Activated T-helper 9 cell treated with anti-CD3 and anti-CD28 coated beads, Interleukin-2, amount 50 U/mL, for 16 hours (primary cell): ENCODE data around the gene TTC17.
"Not testable (repeated sequence)": the region's sequence is repeated elsewhere in the genome, so short reads cannot be mapped to it uniquely, and the experiment has no call there.

Experiments
- DNase-seq: peaks from one replicate; pipeline ENCODE4 v3.0.0-alpha.2; 2020; ENCODE audit warnings: low read depth

The TTC17 gene

DNA sequence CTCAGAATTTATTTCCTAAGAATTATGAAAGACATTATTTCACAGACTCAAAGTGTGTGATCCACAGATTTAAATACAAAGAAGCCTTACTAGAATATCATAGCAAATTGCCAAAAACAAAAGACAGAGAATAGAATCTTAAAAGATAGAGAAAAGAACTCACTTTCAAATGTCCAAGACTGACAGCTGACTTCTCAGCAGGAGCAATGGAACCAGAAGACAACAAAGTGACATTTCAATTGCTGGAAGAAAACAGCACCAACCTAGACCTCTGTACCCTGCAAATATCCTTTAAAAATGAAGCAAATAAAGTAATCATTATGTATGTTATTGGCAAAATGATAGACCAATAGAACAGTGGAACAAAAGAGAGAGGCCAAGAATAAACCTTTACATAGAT, 109.2 kb downstream of the TTC17 start:
- no peak for DNase-seq

DNA sequence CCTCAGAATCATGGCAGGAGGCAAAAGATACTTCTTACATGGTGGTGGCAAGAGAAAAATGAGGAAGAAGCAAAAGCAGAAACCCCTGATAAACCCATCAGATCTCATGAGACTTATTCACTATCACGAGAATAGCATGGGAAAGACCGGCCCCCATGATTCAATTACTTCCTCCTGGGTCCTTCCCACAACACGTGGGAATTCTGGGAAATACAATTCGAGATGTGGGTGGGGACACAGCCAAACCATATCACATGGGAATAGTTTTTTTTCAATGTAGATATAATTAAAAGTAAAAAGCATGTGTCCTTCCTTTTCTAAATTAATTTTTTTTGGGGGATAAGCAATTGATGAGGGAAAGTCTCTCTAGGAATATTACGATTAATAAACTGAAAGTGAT, 118.8 kb downstream of the TTC17 start:
- not testable (repeated sequence) for DNase-seq

DNA sequence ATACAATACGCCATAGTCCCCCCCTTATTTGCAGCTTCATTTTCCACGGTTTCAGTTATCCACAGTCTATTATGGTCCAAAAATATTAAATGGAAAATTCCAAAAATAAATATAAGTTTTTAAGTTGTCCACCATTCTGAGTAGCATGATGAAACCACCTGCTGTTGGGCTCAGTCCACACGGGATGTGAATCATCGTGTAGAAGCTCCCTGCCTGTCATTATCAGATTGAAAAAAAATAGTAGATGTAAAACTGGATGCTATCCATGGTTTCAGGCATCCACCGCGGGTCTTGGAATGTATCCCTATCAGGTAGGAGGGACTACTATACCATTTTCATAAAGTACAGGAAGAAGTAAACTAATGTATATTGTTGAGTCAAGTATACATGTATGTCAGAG, 127.4 kb downstream of the TTC17 start:
- DNase-seq = no peak

DNA sequence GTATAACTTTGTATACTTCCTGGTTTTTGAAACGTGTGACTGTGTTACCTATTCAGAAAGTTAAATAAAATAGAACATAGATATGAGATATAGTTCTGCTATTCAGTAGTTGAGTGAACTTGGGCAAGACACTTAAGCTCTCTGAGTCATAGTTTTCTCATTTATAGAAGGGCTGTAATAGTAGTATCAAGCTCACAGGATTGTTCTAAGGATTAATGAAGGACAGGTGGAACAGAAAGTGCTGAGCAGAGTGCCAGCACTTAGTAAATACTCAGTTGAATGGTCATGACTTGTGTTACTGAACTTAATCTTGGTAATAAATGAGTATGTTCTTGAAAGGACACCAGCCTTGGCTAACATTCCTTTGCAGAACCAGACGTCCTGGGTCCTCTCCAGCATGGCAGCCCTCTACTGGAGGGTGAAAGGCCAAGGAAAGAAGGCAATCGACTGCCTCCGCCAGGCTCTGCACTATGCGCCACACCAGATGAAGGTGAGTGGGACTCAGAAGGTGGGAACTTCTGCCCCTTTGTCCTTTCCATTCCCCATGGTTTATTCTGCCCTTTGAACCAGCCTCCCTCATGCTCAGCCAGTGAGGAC, 131.2 kb downstream of the TTC17 start:
- no peak for DNase-seq

DNA sequence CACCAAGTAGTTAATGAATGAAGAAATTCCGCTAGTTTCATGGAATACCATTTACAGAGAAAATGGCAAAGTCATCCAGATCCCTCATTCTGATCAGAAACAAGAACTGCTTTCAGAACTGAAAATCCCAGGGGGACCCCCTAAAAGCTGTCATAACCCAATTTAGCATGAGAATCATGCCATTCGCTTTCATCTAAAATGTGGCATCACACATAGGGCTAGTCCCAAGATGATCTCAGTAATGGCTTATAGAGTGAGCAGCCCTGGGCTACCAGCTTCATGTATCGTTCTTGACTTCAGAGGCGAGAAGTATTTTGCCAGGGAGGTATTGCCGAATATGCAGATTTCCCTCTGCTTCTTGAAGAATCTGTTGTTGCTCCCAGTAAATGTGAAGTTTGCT, 134.0 kb downstream of the TTC17 start:
- no peak for DNase-seq

DNA sequence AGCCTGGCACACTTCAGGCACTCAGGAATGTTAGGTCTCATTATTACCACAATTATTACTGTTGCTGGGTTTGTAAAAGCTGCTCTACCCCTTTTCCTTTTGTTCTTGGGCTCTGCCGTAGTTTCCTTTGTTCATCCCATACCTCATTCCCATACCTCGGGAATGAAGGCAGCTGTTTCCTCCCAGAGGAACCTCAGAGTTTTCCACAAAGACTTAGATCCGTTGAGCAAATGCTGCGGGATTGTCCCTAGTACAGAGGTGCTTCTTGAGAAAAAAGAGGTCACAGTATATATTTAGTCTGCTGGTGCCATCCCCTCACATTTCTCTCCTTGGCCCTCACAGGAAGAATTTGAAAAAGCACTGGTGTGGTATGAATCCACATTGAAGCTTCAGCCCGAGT, 134.7 kb downstream of the TTC17 start:
- no peak for DNase-seq

DNA sequence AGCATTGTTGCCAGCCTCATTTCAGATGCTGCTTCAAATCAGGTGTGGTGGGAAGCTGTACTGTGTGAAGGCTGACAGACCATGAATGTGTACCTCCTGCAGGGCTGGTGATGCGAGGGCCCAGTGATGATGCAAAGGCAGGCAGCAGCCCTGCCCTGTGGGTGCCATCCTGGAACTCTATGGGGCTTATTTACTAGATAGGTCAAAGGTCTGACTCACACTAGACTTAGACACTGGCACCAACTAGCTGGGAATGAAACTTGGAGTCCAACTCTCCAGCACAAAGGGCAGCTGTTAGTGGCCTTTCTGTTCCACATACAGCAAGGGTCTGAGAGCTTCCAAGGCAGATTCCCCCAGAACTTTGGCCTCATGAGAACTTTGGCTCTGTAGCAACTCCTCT, 138.4 kb downstream of the TTC17 start:
- no peak for DNase-seq

DNA sequence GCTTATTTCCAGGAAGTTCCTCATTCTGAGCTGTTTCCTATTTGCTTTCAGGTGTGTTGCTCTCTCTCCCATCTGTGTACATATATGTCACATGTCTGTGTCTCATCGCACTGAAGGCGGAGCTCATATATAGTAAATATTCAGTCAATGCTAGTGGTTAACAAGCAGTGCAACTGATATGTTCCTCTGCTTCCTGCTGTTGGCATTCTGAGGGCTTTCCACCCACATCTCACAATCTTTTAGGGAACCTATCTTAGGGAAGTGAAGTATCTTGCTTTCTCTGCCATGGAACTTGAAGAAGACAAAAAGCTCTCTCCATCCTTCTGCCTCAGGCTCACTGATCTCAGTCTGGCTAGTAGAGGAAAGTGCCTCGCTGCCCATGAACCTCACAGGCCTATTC, 139.8 kb downstream of the TTC17 start:
- DNase-seq = no peak

DNA sequence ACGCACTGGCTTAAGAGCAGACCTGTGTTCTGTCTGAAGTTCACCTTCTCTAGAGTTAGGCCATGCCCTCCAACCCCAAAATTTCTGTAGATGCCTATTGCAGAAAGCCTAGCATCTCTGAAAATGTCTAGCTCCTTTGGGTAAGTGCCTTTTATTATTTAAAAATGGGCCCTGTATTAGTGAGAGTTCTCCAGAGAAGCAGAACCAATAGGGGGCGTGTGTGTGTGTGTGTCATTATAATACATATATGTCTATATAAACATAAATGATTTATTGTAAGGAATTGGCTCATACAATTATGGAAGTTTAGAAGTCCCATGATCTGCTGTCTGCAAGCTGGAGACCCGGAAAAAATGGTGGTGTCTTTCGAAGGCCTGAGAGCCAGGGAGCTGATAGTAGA, 144.7 kb downstream of the TTC17 start:
- no peak for DNase-seq

DNA sequence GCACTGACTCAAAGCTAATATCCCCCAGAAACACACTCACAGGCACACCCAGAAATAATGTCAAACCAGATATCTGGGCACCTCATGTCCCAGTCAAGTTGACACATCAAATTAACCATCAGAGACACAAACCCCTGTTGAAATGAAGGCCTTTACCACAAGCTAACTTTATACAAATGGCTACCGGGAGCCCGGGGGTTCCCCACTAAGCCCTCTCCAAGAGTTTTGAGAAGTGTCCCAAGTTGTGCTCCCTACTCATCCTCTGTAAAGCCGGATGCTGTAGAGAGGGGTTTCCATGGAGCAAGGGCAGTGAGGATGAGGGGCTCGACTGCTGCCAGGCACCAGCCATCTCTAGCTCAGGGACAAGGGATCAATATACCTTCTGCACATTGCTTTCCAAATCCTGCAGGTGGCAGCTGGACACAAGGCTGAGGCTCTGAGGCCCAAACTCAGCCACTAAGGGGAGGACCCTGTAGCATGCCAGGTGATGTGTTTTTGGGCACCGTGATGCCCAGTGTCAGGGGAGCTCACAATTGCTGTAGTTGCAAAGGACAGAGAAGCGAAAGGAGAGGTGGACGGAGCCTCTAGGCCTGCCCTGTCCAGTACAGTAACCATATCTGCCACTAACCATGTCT, 145.7 kb downstream of the TTC17 start:
- DNase-seq = no peak

DNA sequence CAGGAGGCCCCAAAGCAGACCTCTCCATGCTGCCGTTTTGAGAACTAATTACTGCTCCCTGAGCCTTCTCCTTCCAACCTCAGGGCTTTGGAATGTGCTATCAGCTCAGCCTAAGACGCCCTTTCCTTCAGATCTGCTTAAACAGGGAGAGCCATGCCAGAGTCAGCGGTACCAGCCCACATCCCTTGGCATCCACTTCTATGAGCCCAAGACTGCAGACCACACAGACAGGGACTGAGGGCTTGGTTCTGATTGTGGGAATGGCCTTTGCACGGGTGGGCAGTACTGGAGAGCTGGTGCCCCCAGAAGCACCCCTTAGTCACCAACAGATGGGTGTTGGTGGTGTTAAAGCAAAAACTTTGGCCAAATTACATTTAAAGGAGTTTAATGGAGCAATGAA, 146.5 kb downstream of the TTC17 start:
- no peak for DNase-seq

DNA sequence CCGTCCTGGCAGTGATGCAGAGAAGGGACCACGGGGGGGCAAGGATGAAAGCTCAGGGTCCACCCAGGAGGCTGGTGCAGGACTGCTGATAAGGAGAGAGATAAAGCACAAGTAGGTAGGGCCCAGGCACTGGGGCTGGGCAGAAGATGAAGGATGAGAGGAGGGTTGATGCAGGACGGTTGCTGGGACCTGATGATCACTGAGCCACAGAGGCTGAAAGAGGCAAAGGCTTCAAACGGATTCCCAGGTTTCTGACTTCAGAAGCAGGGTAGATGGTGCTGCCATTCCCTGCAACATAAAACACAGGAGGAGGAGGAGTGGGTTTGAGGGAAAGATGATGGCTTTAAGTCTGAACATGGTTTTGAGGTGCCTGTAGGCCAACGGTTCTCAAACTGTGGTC, 148.5 kb downstream of the TTC17 start:
- DNase-seq = no peak

DNA sequence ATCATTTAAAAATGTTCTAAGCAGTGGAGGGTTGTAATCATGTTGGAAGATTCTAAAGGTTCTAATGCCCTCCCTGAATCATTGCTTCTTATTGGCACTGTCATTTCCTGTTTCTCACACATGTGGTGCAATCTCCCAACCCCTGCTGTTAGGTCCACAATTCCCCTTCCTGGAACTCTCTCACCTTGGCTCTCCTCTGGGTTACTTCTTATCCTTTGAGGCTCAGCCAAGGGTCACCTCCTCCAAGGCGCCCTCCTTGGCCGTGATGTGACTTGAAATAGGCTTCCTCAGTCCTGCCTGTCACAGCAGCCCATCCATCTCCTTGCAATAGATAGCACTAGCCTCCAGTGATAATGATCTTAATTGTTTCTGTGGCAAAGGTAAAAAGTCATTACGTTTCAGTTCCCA, 149.8 kb downstream of the TTC17 start:
- DNase-seq = no peak

DNA sequence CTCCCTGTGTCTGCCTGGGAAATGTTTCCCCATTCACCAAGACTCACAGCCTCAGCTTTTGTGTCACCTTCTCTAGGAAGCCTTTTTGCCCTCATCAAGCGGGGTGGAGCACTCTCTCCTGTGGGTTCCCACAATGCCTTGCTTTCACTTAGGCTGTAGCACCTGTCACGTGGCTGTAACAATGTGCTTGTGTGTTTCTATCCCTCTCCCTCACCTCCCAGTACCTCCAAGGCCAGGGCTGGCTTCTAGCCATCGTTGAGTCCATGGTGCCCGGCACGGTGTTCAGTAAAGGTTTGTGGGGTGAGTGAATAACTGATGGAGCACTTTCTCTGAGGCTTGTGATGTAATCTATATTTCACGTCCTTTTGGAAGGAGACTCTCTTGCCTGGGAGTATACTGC, 153.2 kb downstream of the TTC17 start:
- no peak for DNase-seq

DNA sequence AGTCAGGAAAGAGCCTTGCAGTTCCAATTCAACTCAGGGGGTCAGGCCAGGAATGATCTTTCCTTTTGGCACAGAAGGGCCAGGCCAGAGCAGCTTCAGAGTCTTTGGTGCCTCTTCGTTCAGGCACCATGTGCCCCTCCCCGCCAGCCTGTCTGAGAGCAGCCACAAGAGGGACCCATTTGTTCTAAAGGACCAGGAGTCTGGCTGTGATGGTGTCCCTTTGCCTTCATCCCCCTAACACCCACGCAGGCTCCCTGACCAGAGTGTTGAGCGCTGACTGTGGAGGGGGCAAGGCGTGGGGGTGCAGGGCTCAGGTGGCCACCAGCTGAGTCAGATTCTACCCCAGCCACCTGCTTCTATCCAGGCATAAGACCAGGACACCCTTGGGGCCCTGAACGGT, 156.4 kb downstream of the TTC17 start:
- DNase-seq = no peak

DNA sequence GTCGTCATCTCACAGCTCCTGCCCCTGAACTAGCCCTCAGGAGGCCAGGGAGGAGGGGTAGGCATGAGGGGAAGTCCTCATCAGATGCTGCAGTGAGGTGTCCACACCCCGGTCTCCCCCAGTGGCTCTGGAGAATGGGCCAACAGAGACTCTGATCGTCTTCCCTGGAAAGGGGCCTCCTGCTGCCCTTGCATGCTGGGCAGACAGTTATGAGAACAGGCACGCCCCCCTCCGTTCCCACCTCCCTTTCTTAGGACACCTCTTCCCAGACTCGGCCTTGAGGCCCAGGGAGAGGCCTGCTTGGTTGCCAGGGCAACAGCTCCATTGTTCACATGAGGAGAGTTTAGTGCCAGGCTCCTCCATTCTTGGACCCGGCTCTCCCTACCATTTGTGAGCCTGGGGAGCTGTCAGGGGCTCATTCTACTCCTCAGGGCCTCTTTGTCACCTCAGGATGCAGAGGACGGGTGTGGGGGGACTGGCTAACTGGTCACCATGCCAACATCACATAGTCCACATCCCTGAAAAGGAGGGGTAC, 157.7 kb downstream of the TTC17 start:
- no peak for DNase-seq

DNA sequence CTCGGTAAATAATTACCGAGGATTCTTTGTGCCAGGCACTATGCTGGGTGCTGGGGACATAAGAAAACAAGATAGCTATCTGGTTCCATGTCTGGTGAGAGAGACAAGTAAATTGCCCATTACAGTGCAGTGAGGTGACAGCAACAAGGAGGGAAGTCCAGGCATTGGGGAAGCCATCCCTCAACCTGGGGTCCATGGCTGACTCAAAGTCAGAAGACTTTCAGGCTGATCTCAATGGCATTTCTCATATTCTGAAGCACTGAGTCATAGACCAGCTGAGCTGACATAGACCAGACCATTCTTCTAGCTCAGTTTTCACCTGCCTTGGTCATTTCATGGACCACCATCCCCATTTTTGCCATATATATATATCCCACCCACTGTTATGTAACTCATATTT, 158.8 kb downstream of the TTC17 start:
- no peak for DNase-seq

DNA sequence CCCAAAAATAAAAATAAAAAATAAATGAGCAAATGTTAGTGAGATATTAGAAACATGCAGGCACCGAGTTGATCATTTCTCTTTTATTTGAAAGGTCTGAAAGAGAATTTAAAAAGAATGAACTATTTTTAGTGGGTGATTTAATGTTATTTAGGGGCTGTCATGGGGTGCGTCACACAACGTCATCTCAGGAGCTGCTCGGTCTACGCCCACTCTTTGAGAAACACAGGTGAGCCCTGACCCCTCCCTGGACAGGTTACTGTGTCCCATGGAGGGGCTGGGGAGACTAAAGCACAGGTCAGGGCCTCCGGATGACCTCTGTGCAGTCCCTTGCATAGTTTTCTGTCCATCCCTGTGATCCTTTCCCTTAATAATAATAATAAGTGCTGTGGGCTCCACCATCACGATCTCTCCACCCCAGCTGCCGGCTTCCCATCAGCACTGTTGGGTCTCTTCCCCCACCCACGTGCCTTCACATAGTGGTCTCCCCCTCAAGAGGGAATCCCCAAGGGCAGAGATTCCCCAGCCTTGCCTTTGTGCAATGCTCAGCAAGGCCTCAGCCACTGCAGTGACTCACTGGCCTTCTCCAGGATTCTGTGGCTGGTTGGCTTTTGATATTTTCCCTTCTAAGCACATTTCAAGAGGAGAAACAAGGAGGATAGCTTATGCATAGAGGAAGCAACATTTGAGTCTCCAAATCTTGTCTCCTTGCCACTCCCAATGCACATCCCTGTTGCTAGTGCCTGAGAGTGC, 159.9 kb downstream of the TTC17 start:
- no peak for DNase-seq

DNA sequence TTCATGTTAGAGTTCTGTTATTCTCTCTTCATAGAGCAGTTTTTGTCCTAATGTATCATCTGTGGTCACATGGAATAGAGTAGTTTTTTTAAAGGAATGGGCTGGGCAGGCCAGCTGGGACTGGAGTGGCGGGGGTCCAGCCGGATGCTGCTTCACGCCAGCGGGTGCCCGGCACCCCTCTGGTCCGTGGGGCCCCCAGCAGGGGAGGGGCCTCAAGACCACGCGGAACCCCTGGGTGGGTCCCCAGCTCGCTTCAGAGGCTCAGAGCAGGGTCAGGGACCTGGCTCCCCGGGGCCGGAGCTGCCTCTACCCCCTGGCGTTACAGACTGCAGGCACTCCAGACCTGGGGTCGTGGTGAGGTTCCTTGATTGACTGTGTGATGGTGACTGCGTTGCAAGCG, 162.8 kb downstream of the TTC17 start:
- no peak for DNase-seq

DNA sequence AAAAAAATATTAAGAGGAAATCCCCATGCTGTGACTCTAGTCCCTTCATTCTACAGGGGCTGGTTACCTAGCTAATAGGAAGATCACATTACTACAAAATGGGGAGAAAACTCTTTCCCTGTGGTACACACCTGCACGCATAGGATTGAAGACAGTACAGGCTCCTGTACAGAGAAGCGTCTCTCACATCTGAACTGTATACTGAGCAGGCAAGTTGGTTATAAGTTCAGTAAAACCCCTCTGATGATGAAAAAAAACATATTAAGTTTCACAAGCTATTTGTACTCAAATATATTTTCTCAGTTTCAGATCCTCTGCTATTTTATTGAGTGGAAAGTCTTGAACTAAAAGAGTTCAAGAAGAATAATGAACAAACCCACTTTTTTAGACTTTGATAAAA, 164.9 kb downstream of the TTC17 start:
- DNase-seq = no peak

DNA sequence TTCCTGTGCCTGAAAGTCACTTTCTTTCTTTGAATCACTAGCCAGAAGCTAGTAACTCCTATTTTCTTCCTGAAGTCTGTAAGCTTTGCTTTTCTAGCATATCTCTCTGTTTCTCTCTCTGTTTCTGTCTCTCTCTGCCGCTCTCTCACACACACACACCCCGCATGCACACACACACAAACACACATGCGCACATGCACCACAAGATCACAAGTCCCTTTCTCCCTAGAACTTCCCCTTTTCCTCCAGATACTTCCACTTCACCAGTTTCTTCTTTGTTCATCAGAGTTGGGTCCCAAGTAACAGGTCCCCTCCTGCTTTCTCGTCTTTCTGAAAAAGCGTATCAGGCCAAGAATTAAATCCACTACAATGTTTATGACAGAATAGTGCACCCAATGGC, 173.3 kb downstream of the TTC17 start:
- DNase-seq = no peak

DNA sequence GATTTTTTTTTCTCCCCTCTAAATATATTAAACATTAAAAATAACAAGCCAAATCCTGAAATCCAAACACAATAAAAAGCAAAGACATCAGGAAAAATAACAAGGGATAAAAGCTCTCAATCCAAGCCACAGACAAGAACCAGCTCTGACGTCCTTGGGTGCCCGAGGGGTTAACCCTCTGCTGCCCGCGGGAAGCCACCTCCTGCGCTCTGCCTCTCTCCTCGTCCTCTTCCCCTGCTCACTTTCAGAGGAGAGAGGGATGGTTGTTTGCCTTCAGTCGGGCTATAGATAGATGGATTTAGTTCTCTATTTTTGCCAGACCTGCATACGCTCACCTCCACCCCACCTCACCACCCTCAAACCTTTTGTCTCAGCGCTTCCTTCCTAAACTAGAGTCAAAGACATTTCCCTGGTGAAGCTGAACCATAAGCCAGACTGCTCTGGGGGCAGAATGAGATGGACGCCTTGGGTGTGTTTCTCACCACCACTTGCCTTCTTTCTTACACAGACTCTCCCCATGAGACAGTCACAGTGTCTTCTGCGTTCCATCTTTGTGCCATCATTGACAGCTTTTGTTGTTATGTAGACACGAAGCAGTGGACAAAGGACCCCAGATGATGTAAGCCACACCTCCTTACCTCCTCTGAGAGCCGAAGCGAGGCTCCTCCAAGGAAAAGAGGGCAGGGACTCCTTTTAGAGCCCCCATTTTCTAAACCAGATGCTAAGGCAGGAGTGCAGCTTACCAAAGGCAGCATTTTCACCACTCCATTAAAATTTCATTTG, 179.3 kb downstream of the TTC17 start:
- DNase-seq = no peak

DNA sequence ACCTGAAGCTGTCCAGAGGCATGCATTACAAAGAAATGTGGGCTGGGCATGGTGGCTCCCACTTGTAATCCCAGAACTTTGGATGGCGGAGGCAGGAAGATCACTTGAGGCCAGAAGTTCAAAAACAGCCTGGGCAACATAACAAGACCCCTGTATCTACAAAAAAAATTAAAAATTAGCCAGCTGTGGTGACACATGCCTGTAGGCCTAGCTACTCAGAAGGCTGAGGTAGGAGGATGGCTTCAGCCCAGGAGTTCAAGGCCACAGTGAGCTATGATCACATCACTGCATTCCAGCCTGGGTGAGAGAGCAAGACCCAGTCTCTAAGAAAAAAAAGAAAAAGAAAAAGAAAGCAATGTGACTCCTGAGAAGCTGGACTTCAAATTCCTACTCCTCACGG, 183.3 kb downstream of the TTC17 start:
- no peak for DNase-seq
